ENCODE data around the gene KSR2. TPM values are rescaled to one million over a fixed set of nuclear protein-coding genes. Genes with fewer than 3 reads are reported as not detected.

The KSR2 gene
- total RNA-seq, 1 experiment from 2014 or later = 1.3 TPM

DNA sequence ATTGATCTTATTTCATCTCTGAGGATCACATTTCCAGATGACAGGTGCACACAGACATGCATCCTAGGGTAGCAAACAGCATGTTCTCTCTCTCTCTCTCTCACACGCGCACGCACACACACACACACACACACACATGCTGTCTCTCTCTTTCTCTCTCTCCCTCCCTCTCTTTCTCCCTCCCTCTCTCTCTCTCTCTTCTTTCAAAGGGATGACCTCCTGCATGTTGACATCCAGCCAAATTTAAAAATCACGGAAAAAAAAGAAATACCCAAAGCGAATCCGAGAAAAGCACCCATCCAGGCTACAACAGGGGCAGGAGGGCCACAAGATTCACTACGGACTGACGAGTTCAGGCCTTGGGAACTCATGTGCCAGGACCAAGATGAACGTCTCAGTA is 2.3 kb downstream of the KSR2 start:
- no peak overlapping the region for H3K4me2 ChIP-seq (ENCODE audit: insufficient read depth, insufficient read length, low read length)
- H2BK15ac ChIP-seq (ENCODE audit: low read depth, low read length) = no peak overlapping the region
- H3K23ac ChIP-seq (ENCODE audit: insufficient read length, low read depth, low read length) = no peak overlapping the region
- H3K36me3 Mint-ChIP-seq (ENCODE audit: insufficient read depth in 1 of 3, low read depth in 3 of 3) = peaks cover 3 to 10% (median 3%) of the 10 kb centered on the region in 3 experiments; a peak in 5 of 7 replicates
- no peaks in the 10 kb centered on the region for H3K79me2 ChIP-seq (ENCODE audit: insufficient read depth, low read length)
- no peak overlapping the region for H3K56ac ChIP-seq (ENCODE audit: insufficient read length, low read depth, low read length)
- H2BK5ac ChIP-seq (ENCODE audit: insufficient read length, low read length) = no peak overlapping the region
- WGBS (ENCODE audit: extremely low coverage, insufficient read length, low lambda C conversion rate) = no CpG with 5 or more reads among the region's 9 CpGs
- no peak overlapping the region for H3T11ph ChIP-seq (ENCODE audit: low read length)
- TF ChIP-seq CTCF (conservative IDR thresholded peaks at IDR 0.05) = no peak
- no peak overlapping the region for H3K14ac ChIP-seq (ENCODE audit: insufficient read depth, low read length)
- H3K27ac ChIP-seq (ENCODE audit: insufficient read length, low read depth, low read length) = no peak overlapping the region
- H3K9ac ChIP-seq (ENCODE audit: extremely low read depth, insufficient read length, low read length) = no peak overlapping the region
- H3K27ac Mint-ChIP-seq = no peak overlapping the region
- DNase-seq = no peak
- peaks cover 4 to 12% of the 10 kb centered on the region in 2 experiments for H3K9me3 Mint-ChIP-seq
- H3K9me3 ChIP-seq (ENCODE audit: control insufficient read depth, low read depth, low read length) = no peaks in the 10 kb centered on the region
- no peak overlapping the region for H3K18ac ChIP-seq (ENCODE audit: insufficient read length, low read depth, low read length)
- H4K91ac ChIP-seq (ENCODE audit: insufficient read length, low read depth, low read length) = no peak overlapping the region
- H3K79me1 ChIP-seq (ENCODE audit: insufficient read depth, low read depth, low read length, poor library complexity, severe bottlenecking) = no peaks in the 10 kb centered on the region
- H2AK5ac ChIP-seq (ENCODE audit: insufficient read length, low read length) = no peak overlapping the region
- no peaks in the 10 kb centered on the region for H3K27me3 ChIP-seq (ENCODE audit: insufficient read depth, low read length)
- peak overlapping the region in 1 of 2 experiments; percentile 4; a peak in 1 of 5 replicates for H3K4me3 Mint-ChIP-seq
- H2BK20ac ChIP-seq (ENCODE audit: low read depth, low read length, poor library complexity, severe bottlenecking) = no peak overlapping the region
- no peak overlapping the region for H3K4ac ChIP-seq (ENCODE audit: low read depth, low read length)
- peaks cover 28% of the 10 kb centered on the region for H3K27me3 Mint-ChIP-seq (ENCODE audit: low read depth)
- peaks cover 17% of the 10 kb centered on the region for H3K23me2 ChIP-seq (ENCODE audit: insufficient read length, low read depth, low read length, poor library complexity, severe bottlenecking)
- no peak overlapping the region for H2BK12ac ChIP-seq (ENCODE audit: insufficient read length, low read depth, low read length)
- H3K4me1 Mint-ChIP-seq = peaks cover 20% of the 10 kb centered on the region in 2 experiments
- H4K8ac ChIP-seq (replicated peaks; ENCODE audit: insufficient read length, low read depth, low read length) = no peak overlapping the region
- H2AFZ ChIP-seq (ENCODE audit: low read length) = no peak overlapping the region
- H3K4me1 ChIP-seq (ENCODE audit: insufficient read depth, low read length) = peaks cover 2% of the 10 kb centered on the region; the same call in 1 of the 2 replicates
- H4K20me1 ChIP-seq (ENCODE audit: control insufficient read depth, insufficient read depth, insufficient read length) = no peaks in the 10 kb centered on the region
- H4K5ac ChIP-seq (ENCODE audit: insufficient read length, low read depth, low read length) = no peak overlapping the region
- no peak overlapping the region for H2BK120ac ChIP-seq (ENCODE audit: low read depth, low read length, poor library complexity, severe bottlenecking)

Measured in H9 (cell line).